Breast epithelium (tissue), 3 donors: ENCODE measurements around the gene APELA.

Source experiments
- POLR2A ChIP-seq: fragments of 450-650 bp; IDR thresholded peaks from one replicate; pipeline ENCODE4 v1.6.1; 2016; ENCODE audit warnings: antibody characterized with exemption, mild to moderate bottlenecking, moderate library complexity
- POLR2AphosphoS5 ChIP-seq, 3 donors: sonication (generic); formaldehyde crosslinking; IDR thresholded peaks; one replicate each; pipeline ENCODE4 v1.6.1; 2017; ENCODE audit warnings: antibody characterized with exemption in 3 of 3
- TF ChIP-seq, protein P1 (sequence below), 3 donors: fragments of 450-650 bp; IDR thresholded peaks; one replicate each; pipeline ENCODE4 v1.5.1; 2016 to 2017; ENCODE audit warnings: antibody characterized with exemption in 3 of 3, mild to moderate bottlenecking in 3 of 3, moderate library complexity in 3 of 3

DNA sequence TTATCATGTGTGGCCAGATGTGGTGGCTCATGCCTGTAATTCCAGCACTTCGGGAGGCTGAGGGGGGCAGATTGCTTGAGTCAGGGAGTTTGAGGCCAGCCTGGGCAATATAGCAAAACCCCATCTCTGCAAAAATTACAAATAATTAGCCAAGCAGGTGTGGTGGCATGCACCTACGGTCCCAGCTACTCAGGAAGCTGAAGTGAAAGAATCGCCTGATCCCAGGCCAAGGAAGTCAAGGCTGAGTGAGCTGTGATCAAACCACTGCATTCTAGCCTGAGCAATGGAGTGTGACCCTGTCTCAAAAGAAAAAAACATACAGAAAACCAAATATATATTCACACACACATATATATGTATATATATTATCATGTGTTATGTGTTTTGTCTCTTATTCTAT lies 15.0 kb downstream of the APELA start:
- TF ChIP-seq, protein P1, sequence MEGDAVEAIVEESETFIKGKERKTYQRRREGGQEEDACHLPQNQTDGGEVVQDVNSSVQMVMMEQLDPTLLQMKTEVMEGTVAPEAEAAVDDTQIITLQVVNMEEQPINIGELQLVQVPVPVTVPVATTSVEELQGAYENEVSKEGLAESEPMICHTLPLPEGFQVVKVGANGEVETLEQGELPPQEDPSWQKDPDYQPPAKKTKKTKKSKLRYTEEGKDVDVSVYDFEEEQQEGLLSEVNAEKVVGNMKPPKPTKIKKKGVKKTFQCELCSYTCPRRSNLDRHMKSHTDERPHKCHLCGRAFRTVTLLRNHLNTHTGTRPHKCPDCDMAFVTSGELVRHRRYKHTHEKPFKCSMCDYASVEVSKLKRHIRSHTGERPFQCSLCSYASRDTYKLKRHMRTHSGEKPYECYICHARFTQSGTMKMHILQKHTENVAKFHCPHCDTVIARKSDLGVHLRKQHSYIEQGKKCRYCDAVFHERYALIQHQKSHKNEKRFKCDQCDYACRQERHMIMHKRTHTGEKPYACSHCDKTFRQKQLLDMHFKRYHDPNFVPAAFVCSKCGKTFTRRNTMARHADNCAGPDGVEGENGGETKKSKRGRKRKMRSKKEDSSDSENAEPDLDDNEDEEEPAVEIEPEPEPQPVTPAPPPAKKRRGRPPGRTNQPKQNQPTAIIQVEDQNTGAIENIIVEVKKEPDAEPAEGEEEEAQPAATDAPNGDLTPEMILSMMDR (IDR thresholded peaks at IDR 0.05): no peak
- TF ChIP-seq POLR2A: no peak
- TF ChIP-seq POLR2AphosphoS5 (IDR thresholded peaks at IDR 0.05): no peak
